Activated CD4-positive, alpha-beta T cell treated with anti-CD3 and anti-CD28 coated beads, Interleukin-2, amount 50 U/mL, for 1 hour (primary cell): ENCODE measurements around the gene NRIP3.
"Not testable (repeated sequence)": the region's sequence is repeated elsewhere in the genome, so short reads cannot be mapped to it uniquely, and the experiment has no call there.

Source experiments
- DNase-seq: peaks from one replicate; pipeline ENCODE4 v3.0.0-alpha.2; 2020

NRIP3 gene

DNA sequence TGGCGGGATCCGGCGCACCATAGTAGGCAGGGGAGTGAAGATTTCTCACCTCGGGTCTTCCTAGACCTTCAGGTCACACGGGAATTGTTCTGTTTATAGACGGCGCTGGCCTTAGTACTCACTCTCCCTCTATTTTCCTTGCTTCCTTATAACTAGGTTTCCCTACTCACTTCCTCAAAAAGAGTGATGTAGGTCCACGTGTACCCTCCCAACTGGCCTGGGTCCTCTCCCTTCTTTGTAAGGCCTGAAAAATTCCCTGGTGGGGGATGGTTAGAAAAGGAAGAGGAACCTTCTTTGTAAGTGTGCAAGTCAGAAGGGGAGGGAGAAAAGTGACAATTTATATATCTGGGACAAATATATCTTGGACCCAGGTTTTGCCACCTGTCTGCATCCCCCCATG is 36.6 kb downstream of the NRIP3 start:
- no peak for DNase-seq

DNA sequence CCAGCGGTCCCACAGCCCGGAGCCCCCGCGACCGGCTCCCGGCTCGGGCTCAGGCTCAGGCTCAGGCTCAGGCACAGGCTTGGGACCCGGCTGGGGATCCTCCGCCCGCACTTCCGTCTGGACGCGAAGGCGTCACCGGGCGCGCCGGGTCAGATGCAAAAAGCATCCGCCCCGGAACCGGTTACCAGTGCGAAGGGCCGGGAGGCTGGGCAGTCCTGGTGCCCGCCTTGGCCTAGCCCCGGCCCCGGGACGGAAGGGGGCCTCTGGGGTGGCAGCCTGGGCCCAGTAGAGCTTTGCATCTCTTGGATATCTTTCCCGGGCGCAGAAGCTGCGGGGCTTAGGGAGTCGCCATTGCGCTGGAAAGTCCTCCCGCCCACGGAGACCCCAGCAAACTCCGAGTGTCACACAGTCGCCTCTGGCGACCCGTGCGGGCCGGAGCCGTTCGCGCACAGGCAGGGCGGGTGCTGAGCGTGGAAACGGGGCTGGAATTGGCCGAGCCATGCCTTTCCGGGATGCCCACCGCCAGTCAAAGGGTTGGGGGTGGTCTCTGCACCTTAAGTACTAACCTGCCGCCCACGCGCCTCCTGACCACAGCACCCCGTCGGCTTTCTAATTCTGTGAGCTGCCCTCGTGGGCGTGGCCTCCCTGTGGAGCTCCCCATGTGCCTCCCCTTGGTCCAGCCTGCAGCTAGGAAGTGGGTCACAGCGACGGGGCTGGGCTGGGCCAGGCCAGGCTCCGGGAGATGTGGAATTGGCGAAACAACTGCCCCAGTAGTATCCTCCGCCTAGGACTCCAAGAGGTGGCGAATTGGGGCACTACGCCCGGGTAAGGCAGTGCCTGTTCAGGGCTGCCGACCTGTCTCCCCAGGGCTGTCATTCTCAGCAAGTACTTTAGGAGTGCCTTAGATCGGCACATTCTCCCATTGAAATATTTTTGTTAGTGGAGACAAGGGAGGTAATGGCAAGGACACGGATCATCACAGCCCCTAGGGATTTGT is 39.2 kb downstream of the NRIP3 start, which contains the start of gene TMEM9B:
TMEM9B (minus strand) TSS at position 119 of the 997 bp plus-strand sequence. CDS start 129 bp downstream, outside the sequence.
- peak; percentile 68 for DNase-seq

DNA sequence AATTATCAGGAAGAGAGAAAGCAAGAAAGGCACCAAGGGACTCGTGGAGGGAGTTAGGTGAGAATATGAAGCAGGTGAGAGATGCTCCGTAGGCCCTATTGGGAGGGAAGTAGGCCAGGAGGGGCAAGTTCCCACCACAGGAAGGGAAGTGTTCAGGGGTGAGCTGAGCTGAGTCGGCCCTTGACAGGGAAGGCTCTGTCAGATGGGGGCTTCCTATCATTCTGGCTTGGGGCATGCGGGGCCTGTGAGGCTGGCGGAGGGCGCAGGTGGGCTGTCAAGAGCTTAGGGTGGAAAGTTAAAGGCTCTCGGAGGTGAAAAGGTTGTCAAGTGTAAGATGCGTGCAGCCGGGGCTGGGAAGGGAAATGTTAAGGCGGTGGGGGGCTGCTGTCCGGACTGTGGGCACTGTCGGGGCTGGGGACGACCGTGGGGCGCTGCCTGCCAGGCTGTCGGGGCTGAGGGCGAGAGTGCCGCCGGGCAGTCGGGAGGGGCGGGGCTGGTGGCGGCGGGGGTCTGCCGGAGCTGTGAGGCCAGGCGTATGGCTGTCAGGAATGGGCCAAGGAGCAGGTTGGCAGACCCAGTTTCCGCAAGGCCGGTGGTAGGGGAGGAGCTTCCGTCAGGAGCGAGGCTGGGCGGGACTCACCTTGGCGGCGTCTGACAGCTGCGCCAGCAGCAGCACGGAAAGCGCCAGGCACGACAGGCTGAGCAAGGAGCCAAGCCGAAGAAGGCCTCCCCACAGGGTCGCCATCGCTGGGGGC is 40.1 kb downstream of the NRIP3 start:
- peak; percentile 75 for DNase-seq

DNA sequence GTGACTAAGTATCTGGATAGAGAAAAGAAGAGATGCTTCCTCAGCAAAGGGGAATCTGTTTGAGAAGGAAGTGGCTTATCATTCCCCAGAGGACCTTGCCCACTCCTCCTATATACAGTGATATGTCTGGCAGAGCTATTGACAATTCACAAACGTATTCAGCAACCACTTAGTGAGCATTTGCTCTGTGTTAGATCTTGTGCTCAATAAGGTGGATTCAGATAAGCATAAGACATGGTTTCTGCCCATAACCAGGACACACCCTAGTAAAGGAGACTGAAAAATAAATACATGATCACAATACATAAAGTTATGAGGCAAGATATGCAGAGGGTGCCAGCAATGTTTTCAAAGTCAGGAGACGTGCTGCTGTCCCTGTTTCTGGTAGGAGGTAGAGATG is 41.0 kb downstream of the NRIP3 start:
- no peak for DNase-seq

DNA sequence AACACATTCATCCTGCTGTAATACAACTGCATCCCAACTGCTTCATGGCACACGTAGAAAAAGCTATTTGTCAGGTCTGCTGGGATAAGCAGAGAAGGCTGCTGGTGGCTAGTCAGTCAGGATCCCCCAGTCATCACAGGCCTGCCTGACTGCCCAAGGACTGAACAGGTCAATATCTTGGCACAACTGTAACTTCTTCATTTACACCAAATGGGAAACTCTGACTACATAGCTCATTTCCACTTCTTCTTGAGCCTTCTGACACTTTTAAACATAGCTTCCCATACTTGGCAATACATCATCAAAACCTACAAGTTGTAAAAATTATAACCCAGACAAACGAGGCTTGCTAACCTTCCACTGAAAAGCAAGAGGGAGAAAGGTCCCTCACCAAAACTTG is 42.4 kb downstream of the NRIP3 start:
- DNase-seq = no peak

DNA sequence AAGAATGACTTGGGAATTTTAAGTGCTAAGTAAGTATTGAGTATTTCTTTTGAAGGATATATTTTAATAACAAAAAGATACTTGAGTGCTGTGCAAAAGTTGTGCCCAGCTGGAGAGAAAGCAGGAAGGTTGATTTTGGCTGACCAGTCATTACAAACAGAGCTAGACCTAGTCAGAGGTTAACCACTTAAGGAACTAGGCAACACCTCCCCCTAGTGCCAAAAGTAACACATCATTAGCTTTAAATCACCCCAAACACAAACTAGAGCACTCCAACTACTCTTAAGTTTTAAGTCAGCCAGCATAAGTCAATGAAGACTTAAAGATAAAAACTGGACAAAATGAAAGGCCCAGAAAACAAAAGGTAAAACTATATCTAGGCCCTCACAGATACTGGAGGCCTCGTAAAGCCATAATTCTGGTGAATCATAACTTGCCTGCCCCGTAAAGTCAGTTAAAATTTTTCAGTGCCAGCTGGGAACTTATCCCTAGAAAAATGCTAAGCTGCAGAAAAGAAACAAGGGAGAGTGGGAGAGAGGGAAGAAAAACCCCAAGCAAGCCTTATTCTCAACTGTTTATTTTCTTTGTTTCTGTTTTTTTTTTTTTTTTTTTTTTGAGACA is 44.1 kb downstream of the NRIP3 start:
- no peak for DNase-seq

DNA sequence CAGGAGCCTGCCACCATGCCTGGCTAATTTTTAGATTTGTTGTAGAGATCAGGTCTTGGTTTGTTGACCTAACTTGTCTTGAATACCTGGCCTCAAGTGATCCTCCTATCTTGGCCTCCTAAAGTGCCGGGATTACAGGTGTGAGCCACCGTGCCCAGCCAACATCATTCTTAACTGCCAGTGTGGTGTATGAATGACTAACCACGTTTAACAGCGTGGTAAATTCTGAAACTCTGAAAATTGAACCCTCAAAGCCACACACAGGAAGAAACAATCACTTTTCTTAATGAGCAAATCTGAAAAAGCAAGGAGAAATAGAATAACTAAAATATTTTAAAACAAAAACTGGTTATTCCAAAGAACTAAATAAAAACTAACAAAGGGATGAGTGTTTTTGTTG is 46.9 kb downstream of the NRIP3 start:
- no peak for DNase-seq

DNA sequence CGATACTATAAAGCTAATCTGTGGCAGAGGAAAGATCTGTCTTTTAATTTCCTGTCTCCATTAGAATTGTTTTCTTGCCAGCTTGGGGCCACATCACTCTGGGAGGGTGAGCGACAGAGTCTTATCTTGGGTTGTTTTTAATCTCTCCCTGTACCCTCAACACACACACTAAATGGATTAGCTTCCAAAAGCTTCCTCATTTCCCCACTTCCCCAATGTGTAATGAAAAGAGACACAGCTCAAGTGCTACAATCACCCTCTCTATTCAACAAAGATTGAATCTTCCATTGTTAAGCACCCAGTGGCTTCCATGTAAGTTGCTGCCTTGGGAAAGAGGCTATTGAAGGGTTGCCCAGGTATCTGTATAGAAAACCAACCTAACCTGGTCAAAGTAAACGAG is 54.9 kb downstream of the NRIP3 start:
- no peak for DNase-seq

DNA sequence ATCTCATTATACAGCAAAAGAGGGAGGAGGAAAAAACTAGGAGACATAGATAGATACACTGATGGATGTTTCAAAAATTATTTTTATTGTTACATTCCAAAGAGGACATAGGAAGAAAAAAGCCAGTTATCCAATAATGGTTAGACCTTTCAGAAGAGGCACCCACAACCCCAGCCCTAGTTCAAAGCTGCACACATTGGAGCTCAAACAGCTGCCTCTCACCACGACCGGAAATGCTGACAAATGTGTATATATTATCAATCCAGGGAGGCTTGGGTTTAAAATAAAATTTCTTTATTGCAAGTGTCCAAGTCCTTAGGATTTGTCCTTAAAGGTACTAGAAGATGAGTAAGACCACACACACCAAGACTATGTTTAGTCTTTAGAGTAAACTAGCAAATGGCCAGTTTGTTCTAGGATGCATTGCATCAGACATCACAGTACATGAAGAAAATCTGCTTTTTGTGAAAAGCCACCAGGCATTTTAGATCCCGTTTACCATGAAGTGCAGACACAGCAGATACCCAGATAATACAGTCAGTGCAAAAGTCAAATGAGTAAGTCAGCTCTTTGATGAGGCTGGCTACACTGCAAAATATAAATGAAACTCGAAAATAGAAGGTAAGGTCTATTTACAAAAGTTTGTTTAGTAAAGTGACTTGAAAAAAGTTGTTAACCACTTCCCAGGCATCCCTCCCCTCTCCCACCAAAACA is 56.4 kb downstream of the NRIP3 start:
- no peak for DNase-seq

DNA sequence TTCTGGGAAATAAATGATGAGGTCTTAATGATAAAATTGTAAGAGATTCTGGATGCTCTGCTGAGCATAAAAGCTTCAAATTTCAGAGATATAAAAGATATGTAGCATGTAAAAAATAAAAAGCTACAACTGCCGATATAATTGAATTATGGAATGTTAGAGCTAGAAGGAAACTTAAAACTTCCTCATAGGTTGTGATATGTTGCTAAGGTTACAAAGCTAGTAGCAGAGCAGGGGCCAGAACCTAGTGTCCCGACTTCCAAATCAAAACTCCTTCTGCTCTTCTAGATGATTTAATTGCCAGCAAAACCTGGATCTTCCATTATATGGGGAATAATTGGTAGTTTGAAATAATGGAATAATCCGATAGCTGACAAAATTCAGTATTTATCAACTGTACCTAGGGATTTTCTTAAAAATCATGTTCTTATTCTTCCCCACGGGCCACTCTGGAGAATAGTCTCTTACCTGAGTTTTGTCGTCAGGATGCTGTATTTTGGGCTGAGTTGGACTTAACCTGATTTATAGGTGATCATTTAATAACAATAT is 61.2 kb downstream of the NRIP3 start, which contains the start of gene ASCL3:
ASCL3 (minus strand) TSS at position 499 of the 549 bp plus-strand sequence. CDS start 4,855 bp downstream, outside the sequence.
- DNase-seq = no peak

DNA sequence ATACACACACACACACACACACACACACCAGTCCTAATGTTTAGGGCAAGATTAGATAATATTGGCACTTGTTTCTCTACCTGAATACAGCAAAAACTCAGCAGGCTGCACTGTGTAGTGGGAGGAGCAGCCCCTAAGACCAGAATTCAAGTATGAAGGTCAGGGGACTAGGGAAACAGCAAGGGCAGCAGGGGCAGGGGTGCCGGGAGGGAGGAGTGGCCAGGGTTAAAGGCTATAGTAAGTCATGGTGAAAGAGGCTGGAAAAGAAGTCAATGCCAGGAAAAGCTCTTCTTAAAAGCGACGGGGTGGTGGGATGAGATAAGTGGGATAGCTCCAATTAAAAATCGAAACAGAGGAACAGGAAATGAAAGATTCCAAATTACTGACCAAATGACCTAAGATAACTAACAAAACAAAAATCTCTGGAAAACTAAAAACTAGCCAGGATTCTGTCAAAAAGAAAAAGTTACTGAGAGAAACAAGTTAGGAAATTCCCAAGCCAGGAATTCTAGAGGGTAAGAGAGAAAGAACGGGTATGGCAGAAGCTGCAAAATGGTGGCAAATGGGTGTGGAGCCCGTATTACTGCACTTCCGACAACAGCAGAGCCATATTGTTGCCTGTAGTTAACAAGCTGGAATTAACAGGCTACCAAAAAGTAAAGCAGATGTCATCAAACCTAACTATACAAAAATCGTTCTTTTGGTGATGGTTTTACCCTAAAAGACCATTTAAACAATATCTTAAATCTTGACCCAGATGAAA is 62.3 kb downstream of the NRIP3 start:
- DNase-seq = no peak

DNA sequence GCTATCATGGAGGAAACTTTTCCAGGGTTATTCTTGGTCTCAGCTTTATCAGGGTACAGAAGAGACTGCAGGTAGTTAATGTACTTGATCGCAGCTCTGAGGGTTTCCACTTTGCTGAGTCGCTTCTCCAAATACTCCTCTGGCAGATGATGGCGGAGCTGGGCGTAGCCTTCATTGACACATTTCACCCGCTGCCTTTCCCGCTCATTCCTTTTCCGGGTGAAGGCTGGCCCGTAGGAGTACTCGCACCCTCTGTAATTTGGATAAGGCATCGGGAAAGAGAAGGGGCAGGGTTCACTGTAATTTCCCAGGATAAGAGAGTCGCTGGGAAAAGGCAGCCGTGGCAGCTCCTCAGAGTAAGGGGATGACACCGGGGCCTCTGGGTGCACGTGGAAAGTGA is 66.1 kb downstream of the NRIP3 start:
- no peak for DNase-seq

DNA sequence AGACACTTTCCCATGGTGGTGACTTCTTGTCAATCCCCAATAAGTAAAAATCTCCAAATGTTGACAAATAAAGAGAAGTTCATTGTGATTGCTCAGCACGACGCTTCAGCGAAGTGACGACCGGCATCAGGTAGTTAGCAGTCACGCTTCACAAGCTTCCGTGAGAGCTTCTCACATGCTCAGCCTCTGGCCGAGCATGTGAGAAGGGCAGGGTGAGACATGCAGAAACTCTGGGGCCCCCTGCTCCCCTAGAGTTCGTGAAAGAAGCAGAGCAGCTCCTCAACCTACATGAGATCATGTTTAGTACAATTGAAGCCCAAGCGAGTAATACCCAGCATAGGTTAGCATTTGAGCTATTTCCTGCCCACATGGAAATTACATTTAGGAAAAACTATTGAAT is 66.6 kb downstream of the NRIP3 start:
- DNase-seq = no peak

DNA sequence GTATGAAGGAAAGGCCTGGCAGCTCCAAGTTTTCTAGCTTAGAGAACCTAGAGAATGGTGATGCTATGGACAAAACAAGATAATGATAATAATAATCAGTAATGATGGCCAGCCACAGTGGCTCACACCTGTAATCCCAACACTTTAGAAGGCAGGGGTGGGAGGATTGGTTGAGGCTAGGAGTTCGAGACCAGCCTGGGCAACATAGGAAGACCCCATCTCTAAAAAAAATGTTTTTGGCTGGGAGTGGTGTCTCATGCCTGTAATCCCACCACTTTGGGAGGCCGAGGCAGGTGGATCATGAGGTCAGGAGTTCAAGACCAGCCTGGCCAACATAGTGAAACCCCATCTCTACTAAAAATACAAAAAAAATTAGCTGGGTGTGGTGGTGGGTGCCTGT is 68.0 kb downstream of the NRIP3 start:
- DNase-seq = not testable (repeated sequence)

DNA sequence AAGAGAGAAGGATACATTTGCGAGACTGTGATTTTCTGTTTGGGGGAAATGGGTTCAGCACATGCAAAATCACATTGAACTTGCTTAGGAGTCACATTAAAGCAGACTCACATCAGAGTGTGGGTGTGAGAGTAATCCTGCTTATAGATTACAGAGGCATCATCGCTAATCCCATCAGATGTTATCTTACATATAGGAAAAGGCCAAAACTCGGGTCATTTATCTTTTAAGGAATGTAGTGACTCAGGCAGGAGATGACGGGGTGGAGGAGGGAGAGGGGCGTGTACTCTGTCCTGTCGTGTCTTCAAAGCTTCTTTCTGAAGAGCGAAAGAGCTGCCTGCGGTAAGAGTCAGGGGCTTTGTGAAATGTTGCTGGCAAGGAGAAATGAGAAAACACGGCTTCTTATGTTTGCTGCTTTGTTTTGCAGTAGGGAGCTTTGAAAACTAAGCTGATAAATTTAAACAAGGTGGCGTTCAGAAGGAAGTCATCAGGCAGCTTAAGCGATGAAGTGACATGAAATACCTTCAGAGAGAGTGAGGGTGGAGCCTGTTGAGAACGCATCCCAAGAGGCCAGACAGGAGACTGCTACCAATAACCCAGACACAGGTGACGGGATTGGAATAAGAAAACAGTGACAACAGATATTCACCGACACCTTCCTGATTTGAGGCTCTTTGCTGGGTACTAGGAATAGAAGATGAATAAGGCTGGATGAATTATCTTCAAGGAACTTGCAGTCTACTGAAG is 68.9 kb downstream of the NRIP3 start:
- DNase-seq = no peak

DNA sequence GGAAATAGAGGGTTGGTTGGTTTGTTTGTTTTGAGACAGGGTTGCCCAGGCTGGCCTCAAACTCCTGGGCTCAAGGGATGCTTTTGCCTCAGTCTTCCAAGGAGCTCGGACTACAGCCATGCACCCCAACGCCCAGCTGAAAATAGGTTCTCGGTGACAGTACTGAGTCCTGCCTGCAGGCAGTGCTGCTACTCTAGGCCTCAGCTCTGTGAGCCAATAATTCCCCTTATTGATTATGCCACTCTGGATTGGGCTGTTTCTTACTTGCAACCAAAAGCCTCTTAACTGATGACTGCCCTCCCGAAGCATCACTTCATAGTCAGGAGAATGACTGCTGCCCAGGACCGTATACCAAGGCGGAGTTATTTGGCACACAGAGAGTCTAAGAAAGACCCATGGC is 69.9 kb downstream of the NRIP3 start:
- no peak for DNase-seq

DNA sequence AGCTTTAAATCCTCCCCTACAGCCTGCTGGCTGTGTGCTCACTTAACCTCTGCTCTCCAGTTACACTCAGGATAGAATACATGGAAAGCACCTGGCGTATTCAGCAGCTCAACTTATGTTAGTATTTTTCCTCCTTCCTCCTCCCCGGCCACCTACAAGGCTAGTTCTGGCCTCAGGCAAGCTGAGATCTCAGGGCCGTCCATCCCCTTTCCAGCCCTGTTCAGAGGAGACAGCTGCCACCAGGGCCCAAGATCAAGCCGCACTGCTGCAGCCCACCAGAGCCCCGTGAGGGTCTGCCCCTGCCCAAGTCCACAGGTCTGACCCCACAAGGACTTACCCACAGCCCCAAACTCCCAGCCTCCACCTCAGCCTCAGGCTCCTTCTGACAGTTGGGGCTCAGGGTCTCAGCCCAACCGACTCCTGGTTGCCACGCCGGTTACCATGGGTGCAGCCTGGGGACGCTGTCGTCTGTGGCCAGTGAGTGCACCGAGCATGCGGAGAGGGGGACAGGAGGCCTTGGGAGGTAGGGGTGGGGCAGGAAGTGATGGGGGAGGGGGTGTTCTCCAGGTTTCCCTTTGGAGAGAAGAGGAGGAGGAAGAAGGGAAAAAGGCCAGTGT is 71.1 kb downstream of the NRIP3 start, which contains the start of gene C11orf16:
C11orf16 (minus strand) TSS at position 384 of the 617 bp plus-strand sequence. CDS start 639 bp downstream, outside the sequence.
- no peak for DNase-seq
